ENCODE results near the gene PEX6.

PEX6 gene

GRCh38 chr6:42968783-42969182 is 10.2 kb downstream of the PEX6 start:
- no peak for TF ChIP-seq CTCF (IDR thresholded peaks at IDR 0.05)
- Histone ChIP-seq H3K36me3 (peaks cover 74% of the 10 kb centered on the region), H3K4me1 (ENCODE audit: control insufficient read depth in 1 of 2, insufficient read depth in 1 of 2, low read depth in 1 of 2, low read length in 1 of 2) (peaks cover 1 to 4% of the 10 kb centered on the region in 2 experiments)

GRCh38 chr6:42968126-42968701 is 10.8 kb downstream of the PEX6 start:
- no peak for TF ChIP-seq CTCF (IDR thresholded peaks at IDR 0.05)
- no peak overlapping the region for H3K27ac ChIP-seq
- H3K4me3 ChIP-seq (ENCODE audit: low read depth in 1 of 2, low read length in 1 of 2), result no peak overlapping the region
- H3K36me3 ChIP-seq, result peaks cover 74% of the 10 kb centered on the region
- no peaks in the 10 kb centered on the region for H3K27me3 ChIP-seq
- no peaks in the 10 kb centered on the region for H3K9me3 ChIP-seq
- H3K4me1 ChIP-seq (ENCODE audit: control insufficient read depth in 1 of 2, insufficient read depth in 1 of 2, low read depth in 1 of 2, low read length in 1 of 2), result no peaks in the 10 kb centered on the region

More at GRCh38 chr6:42968783-42969182, 10.2 kb downstream of the PEX6 start:
- no peak overlapping the region for H3K27ac ChIP-seq
- H3K27me3 ChIP-seq, result no peaks in the 10 kb centered on the region
- no peaks in the 10 kb centered on the region for H3K9me3 ChIP-seq
- H3K4me3 ChIP-seq (ENCODE audit: low read depth in 1 of 2, low read length in 1 of 2), result no peak overlapping the region

GRCh38 chr6:42967228-42967627 is 11.8 kb downstream of the PEX6 start:
- TF ChIP-seq CTCF (IDR thresholded peaks at IDR 0.05), result no peak
- Histone ChIP-seq H3K9me3 (no peaks in the 10 kb centered on the region), H3K27me3 (no peaks in the 10 kb centered on the region), H3K4me1 (ENCODE audit: control insufficient read depth in 1 of 2, insufficient read depth in 1 of 2, low read depth in 1 of 2, low read length in 1 of 2) (no peaks in the 10 kb centered on the region), H3K27ac (no peak overlapping the region), H3K36me3 (peaks cover 81% of the 10 kb centered on the region), H3K4me3 (ENCODE audit: low read depth in 1 of 2, low read length in 1 of 2) (no peak overlapping the region)

GRCh38 chr6:42966571-42966970 is 12.4 kb downstream of the PEX6 start:
- Histone ChIP-seq H3K36me3 (peaks cover 88% of the 10 kb centered on the region), H3K9me3 (no peaks in the 10 kb centered on the region), H3K4me3 (ENCODE audit: low read depth in 1 of 2, low read length in 1 of 2) (no peak overlapping the region), H3K27me3 (peaks cover 6% of the 10 kb centered on the region), H3K4me1 (ENCODE audit: control insufficient read depth in 1 of 2, insufficient read depth in 1 of 2, low read depth in 1 of 2, low read length in 1 of 2) (no peaks in the 10 kb centered on the region), H3K27ac (no peak overlapping the region)
- TF ChIP-seq CTCF (IDR thresholded peaks at IDR 0.05), result no peak

GRCh38 chr6:42963855-42964605 is 15.0 kb downstream of the PEX6 start:
- H3K9me3 ChIP-seq, result no peaks in the 10 kb centered on the region
- H3K4me3 ChIP-seq (ENCODE audit: low read depth in 1 of 2, low read length in 1 of 2), result no peak overlapping the region
- peaks cover 72% of the 10 kb centered on the region for H3K36me3 ChIP-seq
- peaks cover 31% of the 10 kb centered on the region for H3K27me3 ChIP-seq
- TF ChIP-seq CTCF (IDR thresholded peaks at IDR 0.05), result no peak
- H3K4me1 ChIP-seq (ENCODE audit: control insufficient read depth in 1 of 2, insufficient read depth in 1 of 2, low read depth in 1 of 2, low read length in 1 of 2), result peaks cover 14% of the 10 kb centered on the region in 2 experiments
- no peak overlapping the region for H3K27ac ChIP-seq
